GM21737 (cell line): Measurements from ENCODE around the gene C6orf15.

Experiments used
- ATAC-seq: cut with Tn5 transposase; IDR thresholded peaks from one replicate; pipeline ENCODE4 v1.9.1; 2021; ENCODE audit warnings: mild to moderate bottlenecking, moderate library complexity; ENCODE audit not compliant: unreplicated experiment

C6orf15 gene

GRCh38 chr6:31131595-31131994 lies 19.2 kb upstream of the C6orf15 start:
- no peak for ATAC-seq

- no peak for ATAC-seq
These were observed 18.4 kb upstream of the C6orf15 start for GRCh38 chr6:31130751-31131150.

- no peak for ATAC-seq
These were observed 16.8 kb upstream of the C6orf15 start for GRCh38 chr6:31129130-31129529.

- ATAC-seq = no peak
These were observed 15.8 kb upstream of the C6orf15 start for GRCh38 chr6:31128093-31128676.

GRCh38 chr6:31126396-31127175 lies 14.2 kb upstream of the C6orf15 start:
- no peak for ATAC-seq

GRCh38 chr6:31125586-31126363 lies 13.4 kb upstream of the C6orf15 start:
- no peak for ATAC-seq

GRCh38 chr6:31125162-31125561 lies 12.8 kb upstream of the C6orf15 start:
- no peak for ATAC-seq

GRCh38 chr6:31122791-31123706 lies 10.7 kb upstream of the C6orf15 start:
- ATAC-seq = no peak

- no peak for ATAC-seq
These were observed 8.9 kb upstream of the C6orf15 start for GRCh38 chr6:31121131-31121790.

- no peak for ATAC-seq
These were observed 8.0 kb upstream of the C6orf15 start, which contains the start of gene CDSN for GRCh38 chr6:31120151-31120915. TSS of gene CDSN (minus strand) at chr6:31120446. CDS start at chr6:31120419, 27 bp downstream.

GRCh38 chr6:31118178-31118577 lies 5.8 kb upstream of the C6orf15 start:
- ATAC-seq = no peak

GRCh38 chr6:31116661-31117385 lies 4.4 kb upstream of the C6orf15 start:
- ATAC-seq = no peak

GRCh38 chr6:31115941-31116560 lies 3.7 kb upstream of the C6orf15 start:
- ATAC-seq = no peak

GRCh38 chr6:31114970-31115849 lies 2.8 kb upstream of the C6orf15 start:
- no peak for ATAC-seq

GRCh38 chr6:31114541-31114878 lies 2.1 kb upstream of the C6orf15 start, which contains the start of gene PSORS1C1:
TSS of gene PSORS1C1 (plus strand) at chr6:31114800. CDS start at chr6:31129633, 14,833 bp downstream.
- no peak for ATAC-seq

- no peak for ATAC-seq
These were observed 1.6 kb upstream of the C6orf15 start for GRCh38 chr6:31113861-31114540.

GRCh38 chr6:31111712-31112111 lies 663 bp downstream of the C6orf15 start:
- ATAC-seq = no peak
